H1 (cell line): Measurements from ENCODE around the gene NUDT3. TPM values are rescaled to one million over a fixed set of nuclear protein-coding genes. Genes with fewer than 3 reads are reported as not detected.

Source experiments
- CTCF ChIA-PET: fragments of 300-600 bp; sonication (Branson Sonifier 250); formaldehyde crosslinking; loops from one replicate; lab custom pipeline; 2021; ENCODE audit not compliant: partially characterized antibody; lab: Charles Lee
- POLR2A ChIA-PET: fragments of 300-600 bp; sonication (Branson Sonifier 250); formaldehyde crosslinking; loops from one replicate; lab custom pipeline; 2021; ENCODE audit warnings: inconsistent platforms; ENCODE audit not compliant: partially characterized antibody; lab: Charles Lee
- DNase-seq, 2 experiments: peaks; one replicate each; pipeline versions ENCODE4 v3.0.0 to v3.0.0-alpha.2; 2010 to 2022; ENCODE audit warnings: low spot score in 2 of 2, low read depth in 1 of 2, mixed read lengths in 1 of 2
- FAIRE-seq: peaks from 2 replicates; lab custom pipeline; 2011; peaks lifted over from hg19 to GRCh38; lab: Jason Lieb, UNC
- H2AFZ ChIP-seq: 2 replicates; pipeline ENCODE4 v1.8.1; 2012; ENCODE audit warnings: low read length, inconsistent platforms
- H2AK5ac ChIP-seq: 2 replicates; pipeline ENCODE4 v1.6.1; 2013; ENCODE audit warnings: low read depth, low read length
- H2BK120ac ChIP-seq: replicated peaks from 2 replicates; pipeline ENCODE3; 2013; ENCODE audit warnings: low read depth, low read length, inconsistent platforms
- H2BK12ac ChIP-seq: 2 replicates; pipeline ENCODE4 v1.6.1; 2013; ENCODE audit warnings: low read depth, low read length
- H2BK15ac ChIP-seq: 2 replicates; pipeline ENCODE4 v1.6.1; 2013; ENCODE audit warnings: low read length
- H2BK20ac ChIP-seq: 2 replicates; pipeline ENCODE4 v1.6.1; 2013; ENCODE audit warnings: low read length
- H2BK5ac ChIP-seq: 2 replicates; pipeline ENCODE4 v1.6.1; 2013; ENCODE audit warnings: low read depth, low read length
- H3K14ac ChIP-seq: 2 replicates; pipeline ENCODE4 v1.6.1; 2013; ENCODE audit warnings: inconsistent platforms; ENCODE audit not compliant: insufficient read length
- H3K18ac ChIP-seq: 2 replicates; pipeline ENCODE4 v1.6.1; 2013; ENCODE audit warnings: low read length; ENCODE audit errors: extremely low read depth
- H3K23ac ChIP-seq: 2 replicates; pipeline ENCODE4 v1.6.1; 2013; ENCODE audit warnings: inconsistent platforms; ENCODE audit not compliant: insufficient read length
- H3K23me2 ChIP-seq: 2 replicates; pipeline ENCODE4 v1.6.1; 2013; ENCODE audit warnings: low read depth, low read length
- H3K27ac ChIP-seq: 2 replicates; pipeline ENCODE4 v1.6.1; 2011; ENCODE audit warnings: low read depth, low read length, inconsistent platforms
- H3K27me3 ChIP-seq, 4 experiments: replicated peaks in 1 of 4; 1 replicate in 1 of 4; 2 replicates in 3 of 4; pipeline versions ENCODE4 v1.6.1 to v1.8.1; 2011 to 2013; ENCODE audit warnings: low read length in 3 of 4, mild to moderate bottlenecking in 3 of 4, inconsistent platforms in 2 of 4, mixed read lengths in 2 of 4, moderate library complexity in 1 of 4; ENCODE audit not compliant: control insufficient read depth in 3 of 4, insufficient read depth in 3 of 4; ENCODE audit errors: extremely low read depth in 1 of 4
- H3K36me3 ChIP-seq, 4 experiments: 2 replicates each; pipeline versions ENCODE4 v1.6.1 to v1.8.1; 2011 to 2013; ENCODE audit warnings: mild to moderate bottlenecking in 4 of 4, low read length in 3 of 4, moderate library complexity in 2 of 4, control low read depth in 1 of 4, inconsistent platforms in 1 of 4; ENCODE audit not compliant: insufficient read depth in 4 of 4, control insufficient read depth in 2 of 4
- H3K4ac ChIP-seq: replicated peaks from 2 replicates; pipeline ENCODE3; 2013; ENCODE audit warnings: low read length, low read depth, mixed read lengths, inconsistent platforms; ENCODE audit not compliant: insufficient read length
- H3K4me1 ChIP-seq, 4 experiments: replicated peaks in 1 of 4; 1 replicate in 1 of 4; 2 replicates in 3 of 4; pipeline versions ENCODE4 v1.6.1 to v1.8.1; 2011 to 2013; ENCODE audit warnings: low read length in 3 of 4, inconsistent platforms in 2 of 4, mixed read lengths in 1 of 4; ENCODE audit not compliant: insufficient read depth in 4 of 4, control insufficient read depth in 3 of 4
- H3K4me2 ChIP-seq, 2 experiments: 2 replicates each; pipeline versions ENCODE4 v1.6.1 to v1.8.1; 2011 to 2013; ENCODE audit warnings: low read depth in 2 of 2, low read length in 2 of 2, control low read depth in 1 of 2, inconsistent platforms in 1 of 2, mild to moderate bottlenecking in 1 of 2; ENCODE audit not compliant: insufficient read depth in 1 of 2
- H3K4me3 ChIP-seq, 4 experiments: fragments of 200-600, 300-600 bp in 1 of 4; sonication (generic), shearing (Covaris generic), sonication (Bioruptor Twin) in 1 of 4; 2 replicates each; pipeline versions ENCODE4 v1.5.1 to v1.8.1; 2011 to 2016; ENCODE audit warnings: low read length in 4 of 4, low read depth in 3 of 4, control low read depth in 2 of 4, inconsistent platforms in 2 of 4, mild to moderate bottlenecking in 2 of 4, mixed read lengths in 1 of 4, moderate library complexity in 1 of 4; ENCODE audit not compliant: insufficient read depth in 2 of 4; ENCODE audit errors: extremely low read depth in 1 of 4
- H3K56ac ChIP-seq: replicated peaks from 2 replicates; pipeline ENCODE3; 2013; ENCODE audit warnings: low read depth, mild to moderate bottlenecking, mixed read lengths, low read length, inconsistent platforms; ENCODE audit not compliant: insufficient read length
- H3K79me1 ChIP-seq: 2 replicates; pipeline ENCODE4 v1.6.1; 2013; ENCODE audit warnings: low read depth, low read length, control low read depth
- H3K79me2 ChIP-seq, 2 experiments: 2 replicates each; pipeline versions ENCODE4 v1.6.1 to v1.8.1; 2012 to 2013; ENCODE audit warnings: low read length in 2 of 2, mild to moderate bottlenecking in 2 of 2, inconsistent platforms in 1 of 2; ENCODE audit not compliant: insufficient read depth in 2 of 2, control insufficient read depth in 1 of 2
- H3K9ac ChIP-seq, 4 experiments: replicated peaks in 1 of 4; 1 replicate in 1 of 4; 2 replicates in 3 of 4; pipeline versions ENCODE4 v1.6.1 to v1.8.1; 2011 to 2013; ENCODE audit warnings: low read depth in 3 of 4, low read length in 3 of 4, control low read depth in 2 of 4, mild to moderate bottlenecking in 2 of 4, moderate library complexity in 2 of 4, inconsistent platforms in 1 of 4; ENCODE audit errors: extremely low read depth in 1 of 4
- H3K9me3 ChIP-seq, 2 experiments: 2 replicates each; pipeline versions ENCODE4 v1.6.1 to v1.8.1; 2012 to 2013; ENCODE audit warnings: mild to moderate bottlenecking in 2 of 2, moderate library complexity in 2 of 2, control low read depth in 1 of 2, inconsistent platforms in 1 of 2, low read depth in 1 of 2, low read length in 1 of 2, mixed read lengths in 1 of 2; ENCODE audit not compliant: insufficient read depth in 2 of 2
- H4K20me1 ChIP-seq, 2 experiments: replicated peaks in 1 of 2; 2 replicates each; pipeline versions ENCODE3 to v1.8.1; 2011 to 2013; ENCODE audit warnings: inconsistent platforms in 2 of 2, low read length in 2 of 2, mild to moderate bottlenecking in 1 of 2; ENCODE audit not compliant: insufficient read depth in 2 of 2, control insufficient read depth in 1 of 2
- H4K5ac ChIP-seq: 2 replicates; pipeline ENCODE4 v1.6.1; 2013; ENCODE audit warnings: low read length, low read depth, mixed read lengths, inconsistent platforms; ENCODE audit not compliant: insufficient read length
- H4K8ac ChIP-seq: 2 replicates; pipeline ENCODE4 v1.8.0; 2013; ENCODE audit warnings: mild to moderate bottlenecking, moderate library complexity, low read length, inconsistent platforms; ENCODE audit not compliant: insufficient read depth; ENCODE audit errors: extremely low read depth
- H4K91ac ChIP-seq: replicated peaks from 2 replicates; pipeline ENCODE3; 2013; ENCODE audit warnings: low read length, mixed read lengths, inconsistent platforms; ENCODE audit not compliant: insufficient read length
- CEBPB ChIP-seq: IDR thresholded peaks from 2 replicates; pipeline ENCODE4 v1.6.1; 2012; ENCODE audit warnings: low read depth, low read length
- CHD1 ChIP-seq: IDR thresholded peaks from 2 replicates; pipeline ENCODE4 v1.6.1; 2012; ENCODE audit warnings: low read depth, low read length, improper control_type of control experiment
- CTCF ChIP-seq, 3 experiments: IDR thresholded peaks; 1 replicate in 2 of 3; 2 replicates in 1 of 3; pipeline versions ENCODE4 v1.5.1 to v1.6.1; 2011; ENCODE audit warnings: low read length in 3 of 3, mild to moderate bottlenecking in 3 of 3, inconsistent platforms in 2 of 3, low read depth in 1 of 3, moderate library complexity in 1 of 3; ENCODE audit not compliant: insufficient read depth in 1 of 3; ENCODE audit errors: control extremely low read depth in 1 of 3
- EP300 ChIP-seq, 2 experiments: IDR thresholded peaks; 1 replicate in 1 of 2; 2 replicates in 1 of 2; pipeline ENCODE4 v1.6.1; 2011 to 2012; ENCODE audit warnings: low read depth in 2 of 2, low read length in 2 of 2, mild to moderate bottlenecking in 2 of 2, borderline replicate concordance in 1 of 2, inconsistent platforms in 1 of 2, moderate library complexity in 1 of 2
- HDAC2 ChIP-seq, 2 experiments: fragments of 300-600 bp in 1 of 2; sonication (generic) in 1 of 2; IDR thresholded peaks; 2 replicates each; pipeline ENCODE4 v1.6.1; 2011 to 2012; ENCODE audit warnings: low read depth in 2 of 2, low read length in 2 of 2, mild to moderate bottlenecking in 2 of 2, moderate library complexity in 2 of 2, borderline replicate concordance in 1 of 2, inconsistent platforms in 1 of 2
- KDM4A ChIP-seq: IDR thresholded peaks from one replicate; pipeline ENCODE4 v1.7.1; 2012; ENCODE audit warnings: low read depth, mild to moderate bottlenecking, moderate library complexity, low read length, inconsistent platforms; ENCODE audit not compliant: severe bottlenecking
- KDM5A ChIP-seq: fragments of 200-600 bp; IDR thresholded peaks from 2 replicates; pipeline ENCODE4 v1.7.1; 2012; ENCODE audit warnings: mild to moderate bottlenecking, low read length, inconsistent platforms, mixed read lengths
- NRF1 ChIP-seq: IDR thresholded peaks from 2 replicates; pipeline ENCODE4 v1.6.1; 2011; ENCODE audit warnings: mild to moderate bottlenecking, low read depth, low read length, improper control_type of control experiment
- SAP30 ChIP-seq: fragments of 300-600 bp; sonication (generic); IDR thresholded peaks from 2 replicates; pipeline ENCODE4 v1.7.1; 2012; ENCODE audit warnings: low read length, moderate library complexity, mild to moderate bottlenecking, inconsistent platforms; ENCODE audit not compliant: insufficient read depth, insufficient replicate concordance
- WGBS, 2 experiments: shearing (Covaris generic) in 1 of 2; methylation state at CpG; one replicate each; pipeline versions ENCODE4 v1.1.6 to v1.1.7; 2013 to 2015; ENCODE audit warnings: low lambda C conversion rate in 2 of 2, mixed read lengths in 2 of 2, inconsistent platforms in 1 of 2, low coverage in 1 of 2, missing lambda C conversion rate in 1 of 2; ENCODE audit not compliant: insufficient replicate concordance in 2 of 2, insufficient coverage in 1 of 2, insufficient read length in 1 of 2; ENCODE audit errors: extremely low coverage in 1 of 2, missing lambda C conversion rate in 1 of 2; 5-methylcytosine and 5-hydroxymethylcytosine counted together
- polyA plus RNA-seq, 7 experiments: library from polyadenylated mRNA; depleted of rRNA in 3 of 7; stranded (reverse) in 5 of 7; unstranded in 2 of 7; fragments of >200 nt in 5 of 7; fragments of 200-250 nt in 2 of 7; gene quantifications; 1 replicate in 5 of 7; 2 replicates in 1 of 7; 4 replicates in 1 of 7; pipeline versions ENCODE4 v1.2.1 to v1.2.3, GENCODE V29; 2011 to 2013; ENCODE audit warnings: missing spikeins in 2 of 7, mixed read lengths in 2 of 7
- total RNA-seq: library from RNA; stranded (reverse); fragmentation: NEBNext Ultra II Directional; extraction: Animal tissue kit (Norgen Biotek cat#: 25700); gene quantifications from 2 replicates; pipeline ENCODE4 v1.2.1, GENCODE V29; 2021

The NUDT3 gene
- total and polyA plus RNA-seq, 2 of the 8 experiments (the other 6 are each of a cell fraction or from before 2014, with no cell fraction given), result 14.1 to 36.9 TPM

- no peak overlapping the region for H2BK5ac ChIP-seq
- no peak overlapping the region for H2AFZ ChIP-seq
- no peak overlapping the region for H4K5ac ChIP-seq
- no peak overlapping the region for H3K56ac ChIP-seq
- no peak overlapping the region for H3K18ac ChIP-seq
- no peak overlapping the region for H2BK15ac ChIP-seq
- H3K79me1 ChIP-seq, result no peaks in the 10 kb centered on the region
- no peak overlapping the region for H3K23ac ChIP-seq
- no peaks in the 10 kb centered on the region; a peak in 1 of 8 replicates for H3K36me3 ChIP-seq
- no peaks in the 10 kb centered on the region for H3K4me1 ChIP-seq
- no peak overlapping the region for H2BK120ac ChIP-seq
- ChIA-PET CTCF (interaction anchor here (1.4 to 4.6 kb wide), 2 partner anchors 9 to 23 kb away, joined by 5 to 15 read pairs; no protein-coding TSS in a partner anchor), POLR2A (interaction anchor here (1.1 to 1.4 kb wide), 4 partner anchors 10 to 20 kb away, joined by 4 to 9 read pairs (median 6); partner anchors contain the start of gene RPS10)
- FAIRE-seq, result no peak
- no peaks in the 10 kb centered on the region for H3K79me2 ChIP-seq
- H2AK5ac ChIP-seq, result no peak overlapping the region
- no peak overlapping the region for H3K4ac ChIP-seq
- H2BK12ac ChIP-seq, result no peak overlapping the region
- DNase-seq, result no peak
- H3K27ac ChIP-seq, result no peak overlapping the region
- H2BK20ac ChIP-seq, result no peak overlapping the region
- H3K4me3 ChIP-seq, result no peak overlapping the region
- no peak overlapping the region for H4K8ac ChIP-seq
- WGBS, 2 experiments, result 94% methylated on average over 5 of the region's 5 CpGs; no CpG with 5 or more reads in 1 of the 2 experiments
- no peak overlapping the region for H4K91ac ChIP-seq
- no peaks in the 10 kb centered on the region; a peak in 1 of 7 replicates for H3K27me3 ChIP-seq
- no peak overlapping the region for H3K14ac ChIP-seq
- H3K9me3 ChIP-seq, result peaks cover 12 to 16% of the 10 kb centered on the region in 2 experiments
- H4K20me1 ChIP-seq, result no peaks in the 10 kb centered on the region
- no peak overlapping the region for H3K4me2 ChIP-seq
- H3K23me2 ChIP-seq, result no peaks in the 10 kb centered on the region
- no peak for TF ChIP-seq EP300 (IDR thresholded peaks at IDR 0.05; ENCODE audit: borderline replicate concordance in 1 of 2, low read depth in 2 of 2, low read length in 2 of 2)
- no peak for TF ChIP-seq SAP30
- TF ChIP-seq HDAC2 (IDR thresholded peaks at IDR 0.05; ENCODE audit: borderline replicate concordance in 1 of 2, low read depth in 2 of 2, low read length in 2 of 2), result no peak
- no peak for TF ChIP-seq KDM5A
- TF ChIP-seq CTCF (IDR thresholded peaks at IDR 0.05; ENCODE audit: control extremely low read depth in 1 of 3, insufficient read depth in 1 of 3, low read depth in 1 of 3, low read length in 3 of 3), result no peak
- TF ChIP-seq NRF1, result no peak
- TF ChIP-seq KDM4A, result no peak
- no peak for TF ChIP-seq CHD1
- TF ChIP-seq CEBPB, result no peak
- no peak overlapping the region for H3K9ac ChIP-seq
Measured at GRCh38 chr6:34435916-34436315, 43.4 kb upstream of the NUDT3 start.
